Ovary (tissue), 9 donors: ENCODE results near the gene VTI1B. TPM values are rescaled to one million over a fixed set of nuclear protein-coding genes. Genes with fewer than 3 reads are reported as not detected.

Experiments used
- DNase-seq, 5 donors: peaks; one replicate each; pipeline ENCODE4 v3.0.0-alpha.2; 2019 to 2020
- H3K27ac ChIP-seq, 2 donors: fragments of 200-600 bp; one replicate each; pipeline versions ENCODE4 v1.5.1 to v1.8.0; 2019 to 2022
- H3K27me3 ChIP-seq: fragments of 200-600 bp; one replicate; pipeline ENCODE4 v1.8.0; 2022
- H3K36me3 ChIP-seq: fragments of 200-600 bp; sonication (generic); one replicate; pipeline ENCODE4 v1.5.1; 2019
- H3K4me1 ChIP-seq: one replicate; pipeline ENCODE4 v1.8.1; 2013; ENCODE audit warnings: mild to moderate bottlenecking, moderate library complexity; ENCODE audit not compliant: insufficient read depth
- H3K4me3 ChIP-seq: fragments of 200-600 bp; sonication (generic); one replicate; pipeline ENCODE4 v1.5.1; 2017
- H3K9me3 ChIP-seq, 2 donors: fragments of 200-600 bp in 1 of 2; sonication (generic) in 1 of 2; one replicate each; pipeline versions ENCODE4 v1.5.1 to v1.8.1; 2013 to 2019; ENCODE audit warnings: mild to moderate bottlenecking in 1 of 2, moderate library complexity in 1 of 2
- CTCF ChIP-seq, 3 donors: fragments of 450-650 bp in 2 of 3; fragments of 200-600 bp in 1 of 3; IDR thresholded peaks; one replicate each; pipeline versions ENCODE4 v1.5.1 to v1.8.0; 2016 to 2022; ENCODE audit warnings: antibody characterized with exemption in 3 of 3, mild to moderate bottlenecking in 1 of 3
- EP300 ChIP-seq: sonication (generic); formaldehyde crosslinking; IDR thresholded peaks from one replicate; pipeline ENCODE4 v1.6.1; 2017; ENCODE audit warnings: antibody characterized with exemption
- POLR2A ChIP-seq: fragments of 450-650 bp; IDR thresholded peaks from one replicate; pipeline ENCODE4 v1.6.1; 2017; ENCODE audit warnings: antibody characterized with exemption, mild to moderate bottlenecking, moderate library complexity
- WGBS, 3 donors: extraction: QIAGEN DNeasy Blood & Tissue Kit in 1 of 3; methylation state at CpG; one replicate each; pipeline versions ENCODE4 v1.1.5 to v1.1.7; 2013 to 2017; 5-methylcytosine and 5-hydroxymethylcytosine counted together
- intact Hi-C, 4 donors: fragments of 100-400 bp; cut with DNase I; formaldehyde crosslinking; loops; one replicate each; pipeline versions ENCODE4 v1.11.0 to v1.15.1; 2022 to 2023
- polyA plus RNA-seq, 2 donors: library from polyadenylated mRNA; stranded (reverse); fragments of 200-250 nt in 1 of 2; fragments of 350-450 nt in 1 of 2; fragmentation: Illumina TruSeq in 1 of 2; extraction: RNeasy Lipid Tissue Mini Kit (QIAGEN cat#74804) in 1 of 2; gene quantifications; one replicate each; pipeline ENCODE4 v1.2.3, GENCODE V29; 2013 to 2014
- total RNA-seq, 7 donors: library from RNA; depleted of rRNA in 2 of 7; stranded (reverse); fragments of >200 nt in 2 of 7; fragmentation: NEBNext Ultra II Directional in 3 of 7; extraction: Animal tissue kit (Norgen Biotek cat#: 25700) in 3 of 7; gene quantifications; one replicate each; pipeline versions ENCODE4 v1.1.0 to v1.2.4, GENCODE V29; 2016 to 2023
- donor health status: DM: no; HTN: no; CAD: no; lungs with moderate emphysema.
- donor health status: DM: no; HTN: no; CAD: no.
- donor health status: Bipolar disorder and iron deficiency.
- donor health status: DM: yes; HTN: yes; CAD: no.
- donor health status: DM: no; HTN: no; CAD: no.
- donor health status: DM: yes; HTN: yes; CAD: no.

The VTI1B gene
- total and polyA plus RNA-seq, 9 donors: 34.6 to 93.1 (median 64.7) TPM

- Histone ChIP-seq H3K9me3 (no peaks in the 10 kb centered on the region), H3K36me3 (no peaks in the 10 kb centered on the region), H3K27me3 (no peaks in the 10 kb centered on the region), H3K4me1 (no peaks in the 10 kb centered on the region), H3K27ac (no peak overlapping the region), H3K4me3 (no peak overlapping the region)
- TF ChIP-seq CTCF (IDR thresholded peaks at IDR 0.05) (no peak), EP300 (no peak), POLR2A (no peak)
- no peak for DNase-seq
- intact Hi-C loops: no loop called here
These were observed 9.4 kb upstream of the VTI1B start for GRCh38 chr14:67683842-67684241.

- intact Hi-C loops: no loop called here
- no peak for TF ChIP-seq EP300
- no peak for TF ChIP-seq POLR2A
- TF ChIP-seq CTCF (IDR thresholded peaks at IDR 0.05): no peak
- H3K27ac ChIP-seq: no peak overlapping the region
- no peaks in the 10 kb centered on the region for H3K9me3 ChIP-seq
- no peaks in the 10 kb centered on the region for H3K36me3 ChIP-seq
- H3K27me3 ChIP-seq: no peaks in the 10 kb centered on the region
- DNase-seq: no peak
- 87 to 96% (median 95%) methylated on average over 2 of the region's 2 CpGs for WGBS, 3 donors
- no peak overlapping the region for H3K4me3 ChIP-seq
- no peaks in the 10 kb centered on the region for H3K4me1 ChIP-seq
These were observed 6.5 kb upstream of the VTI1B start for GRCh38 chr14:67680941-67681340.

- intact Hi-C loops: no loop called here
- no peaks in the 10 kb centered on the region for H3K4me1 ChIP-seq
- no peak for TF ChIP-seq EP300
- no peak for TF ChIP-seq POLR2A
- TF ChIP-seq CTCF (IDR thresholded peaks at IDR 0.05): no peak
- no peaks in the 10 kb centered on the region for H3K36me3 ChIP-seq
- no peak overlapping the region for H3K27ac ChIP-seq
- no peak overlapping the region for H3K4me3 ChIP-seq
- WGBS, 3 donors: 41 to 59% (median 52%) methylated on average over 3 of the region's 3 CpGs
- no peaks in the 10 kb centered on the region for H3K27me3 ChIP-seq
- no peak for DNase-seq
- no peaks in the 10 kb centered on the region for H3K9me3 ChIP-seq
These were observed 5.7 kb upstream of the VTI1B start for GRCh38 chr14:67680121-67680602.

- WGBS, 3 donors: 61 to 69% (median 65%) methylated on average over 2 of the region's 2 CpGs
- intact Hi-C loops: no loop called here
- H3K36me3 ChIP-seq: no peaks in the 10 kb centered on the region
These were observed 4.6 kb upstream of the VTI1B start for GRCh38 chr14:67679006-67679405.

More at GRCh38 chr14:67679006-67679405, 4.6 kb upstream of the VTI1B start:
- no peak for TF ChIP-seq CTCF (IDR thresholded peaks at IDR 0.05)
- TF ChIP-seq POLR2A: no peak
- no peak for TF ChIP-seq EP300
- no peak for DNase-seq
- no peaks in the 10 kb centered on the region for H3K27me3 ChIP-seq
- no peak overlapping the region for H3K4me3 ChIP-seq
- no peaks in the 10 kb centered on the region for H3K9me3 ChIP-seq
- no peak overlapping the region for H3K27ac ChIP-seq
- H3K4me1 ChIP-seq: no peaks in the 10 kb centered on the region
